SHP77 treated with DMSO at 0.1 percent for 48 hours (cell line): ENCODE results near the gene TMEM87A.

Experiments used
- DNase-seq: peaks from one replicate; lab custom pipeline; 2025; lab: John Stamatoyannopoulos, UW

The TMEM87A gene

GRCh38 chr15:42202653-42203052 is 70.6 kb downstream of the TMEM87A start:
- DNase-seq: no peak

GRCh38 chr15:42201801-42202200 is 71.4 kb downstream of the TMEM87A start:
- no peak for DNase-seq

GRCh38 chr15:42199126-42199525 is 74.1 kb downstream of the TMEM87A start:
- DNase-seq: no peak

- no peak for DNase-seq
Measured at GRCh38 chr15:42198516-42198915, 74.7 kb downstream of the TMEM87A start.

- no peak for DNase-seq
Measured at GRCh38 chr15:42194513-42194912, 78.7 kb downstream of the TMEM87A start.

- no peak for DNase-seq
Measured at GRCh38 chr15:42193383-42193782, 79.8 kb downstream of the TMEM87A start.

- DNase-seq: no peak
Measured at GRCh38 chr15:42191610-42192346, 81.5 kb downstream of the TMEM87A start.

GRCh38 chr15:42190370-42190769 is 82.9 kb downstream of the TMEM87A start:
- DNase-seq: no peak

- DNase-seq: no peak
Measured at GRCh38 chr15:42185801-42186200, 87.4 kb downstream of the TMEM87A start.

- DNase-seq: no peak
Measured at GRCh38 chr15:42184736-42185135, 88.5 kb downstream of the TMEM87A start.

GRCh38 chr15:42184296-42184695 is 88.9 kb downstream of the TMEM87A start:
- no peak for DNase-seq

- no peak for DNase-seq
Measured at GRCh38 chr15:42182961-42183360, 90.3 kb downstream of the TMEM87A start.

GRCh38 chr15:42182328-42182886 is 90.8 kb downstream of the TMEM87A start:
- DNase-seq: no peak

- DNase-seq: no peak
Measured at GRCh38 chr15:42178056-42178455, 95.2 kb downstream of the TMEM87A start.

- DNase-seq: no peak
Measured at GRCh38 chr15:42175671-42176070, 97.6 kb downstream of the TMEM87A start.

- no peak for DNase-seq
Measured at GRCh38 chr15:42172475-42172874, 100.8 kb downstream of the TMEM87A start.

- DNase-seq: no peak
Measured at GRCh38 chr15:42171795-42172194, 101.4 kb downstream of the TMEM87A start.

- DNase-seq: no peak
Measured at GRCh38 chr15:42171122-42171521, 102.1 kb downstream of the TMEM87A start.

GRCh38 chr15:42166225-42166940 is 106.8 kb downstream of the TMEM87A start:
- DNase-seq: no peak

GRCh38 chr15:42165106-42165505 is 108.1 kb downstream of the TMEM87A start:
- DNase-seq: no peak

GRCh38 chr15:42163947-42164550 is 109.2 kb downstream of the TMEM87A start:
- DNase-seq: no peak

GRCh38 chr15:42163291-42163690 is 109.9 kb downstream of the TMEM87A start:
- no peak for DNase-seq
